K562 (cell line): ENCODE results near the gene NEURL1B. TPM values are rescaled to one million over a fixed set of nuclear protein-coding genes. Genes with fewer than 3 reads are reported as not detected.
A peak's percentile ranks its signal among the peaks of the same experiment; 100 is the strongest.

Experiments used
- ATAC-seq: fragments of 200-7000 bp; cut with Tn5 transposase; 3 replicates; pipeline ENCODE4 v1.9.1; 2020; ENCODE audit warnings: moderate library complexity
- BruUV-seq: library from RNA; stranded (reverse); fragments of 400-500 nt; replicated peaks from 2 replicates; lab custom pipeline; 2021; lab: Mats Ljungman, UMichigan
- CTCF ChIA-PET: fragments of 300-600 bp; formaldehyde crosslinking; extraction: SDS; loops from one replicate; lab custom pipeline; 2021; ENCODE audit warnings: low intra/inter-chr PET ratio; lab: Yijun Ruan, JAX
- POLR2A ChIA-PET: fragments of 300-600, 350-650 bp; sonication (Branson Sonifier 250); formaldehyde crosslinking; extraction: SDS; loops from one replicate; lab custom pipeline; 2021; ENCODE audit warnings: antibody characterized with exemption, inconsistent platforms; lab: Yijun Ruan, JAX
- DNase-seq, 4 experiments: peaks; one replicate each; pipeline versions ENCODE4 v3.0.0 to v3.0.0-alpha.2; 2011 to 2018; ENCODE audit warnings: low spot score in 3 of 4, mixed read lengths in 3 of 4; ENCODE audit errors: extremely low read depth in 1 of 4
- FAIRE-seq: peaks from 2 replicates; lab custom pipeline; 2011; peaks lifted over from hg19 to GRCh38; lab: Jason Lieb, UNC
- H2AFZ ChIP-seq: 2 replicates; pipeline ENCODE4 v1.6.0; 2011; ENCODE audit warnings: low read depth, low read length, control low read depth, inconsistent platforms
- H3K27ac ChIP-seq: fragments of 200-600 bp; 3 replicates; pipeline ENCODE4 v1.8.0; 2011; ENCODE audit warnings: low read depth, mild to moderate bottlenecking, control low read depth, inconsistent platforms, low read length, moderate library complexity, mixed read lengths; ENCODE audit errors: extremely low read depth
- H3K27me3 ChIP-seq, 2 experiments: fragments of 300-600 bp in 1 of 2; 2 replicates in 1 of 2; 3 replicates in 1 of 2; pipeline versions ENCODE4 v1.6.0 to v1.8.0; 2011; ENCODE audit warnings: inconsistent platforms in 2 of 2, low read length in 2 of 2, mild to moderate bottlenecking in 1 of 2, mixed read lengths in 1 of 2, moderate library complexity in 1 of 2; ENCODE audit not compliant: control insufficient read depth in 2 of 2, insufficient read depth in 2 of 2
- H3K36me3 ChIP-seq: fragments of 300-600 bp; 3 replicates; pipeline ENCODE4 v1.8.0; 2011; ENCODE audit warnings: mild to moderate bottlenecking, low read length, inconsistent platforms; ENCODE audit not compliant: control insufficient read depth, insufficient read depth
- H3K4me1 ChIP-seq, 2 experiments: fragments of 200-600 bp in 1 of 2; replicated peaks in 1 of 2; 2 replicates in 1 of 2; 3 replicates in 1 of 2; pipeline versions ENCODE4 v1.5.1 to v1.8.0; 2011; ENCODE audit warnings: inconsistent platforms in 2 of 2, low read length in 2 of 2, mild to moderate bottlenecking in 1 of 2, mixed read lengths in 1 of 2, moderate library complexity in 1 of 2; ENCODE audit not compliant: control insufficient read depth in 2 of 2, insufficient read depth in 2 of 2
- H3K4me2 ChIP-seq: 2 replicates; pipeline ENCODE4 v1.6.1; 2011; ENCODE audit warnings: low read length, control low read depth, inconsistent platforms, mixed read lengths; ENCODE audit not compliant: insufficient read depth
- H3K4me3 ChIP-seq: fragments of 200-600 bp; sonication (generic), shearing (Covaris generic); 2 replicates; pipeline ENCODE4 v1.5.1; 2016; ENCODE audit warnings: control low read depth, inconsistent platforms
- H3K79me2 ChIP-seq: fragments of 200-600 bp; 3 replicates; pipeline ENCODE4 v1.8.0; 2011; ENCODE audit warnings: low read length, inconsistent platforms; ENCODE audit not compliant: control insufficient read depth, insufficient read depth
- H3K9ac ChIP-seq, 2 experiments: 2 replicates each; pipeline versions ENCODE4 v1.6.0 to v1.6.1; 2011; ENCODE audit warnings: low read depth in 2 of 2, low read length in 2 of 2, control low read depth in 1 of 2, inconsistent platforms in 1 of 2, mild to moderate bottlenecking in 1 of 2, mixed read lengths in 1 of 2; ENCODE audit not compliant: insufficient read depth in 1 of 2
- H3K9me1 ChIP-seq: one replicate; pipeline ENCODE4 v1.6.0; 2011; ENCODE audit warnings: inconsistent platforms, mild to moderate bottlenecking, low read length, moderate library complexity; ENCODE audit not compliant: control insufficient read depth, insufficient read depth
- H3K9me3 ChIP-seq: replicated peaks from 2 replicates; pipeline ENCODE4 v1.5.1; 2011; ENCODE audit warnings: low read depth, low read length, inconsistent platforms; ENCODE audit not compliant: control insufficient read depth, insufficient read depth
- H4K20me1 ChIP-seq: replicated peaks from 2 replicates; pipeline ENCODE4 v1.6.1; 2011; ENCODE audit warnings: low read length, inconsistent platforms, mixed read lengths; ENCODE audit not compliant: control insufficient read depth, insufficient read depth
- ARID2 ChIP-seq: fragments of 450-650 bp; IDR thresholded peaks from 2 replicates; pipeline ENCODE4 v1.6.1; 2017; ENCODE audit warnings: antibody characterized with exemption, mild to moderate bottlenecking
- BMI1 ChIP-seq: fragments of 150-350 bp; IDR thresholded peaks from 2 replicates; pipeline ENCODE4 v1.6.1; 2014; ENCODE audit warnings: low read length
- FOXP1 ChIP-seq: sonication (generic); formaldehyde crosslinking; IDR thresholded peaks from 2 replicates; pipeline ENCODE4 v1.8.0; 2022; ENCODE audit warnings: mild to moderate bottlenecking, missing genetic modification reagents
- KLF16 ChIP-seq: IDR thresholded peaks from 2 replicates; pipeline ENCODE4 v1.6.1; 2016; ENCODE audit warnings: antibody characterized with exemption
- MAZ ChIP-seq, 2 experiments: fragments of 450-650 bp in 1 of 2; sonication (generic) in 1 of 2; formaldehyde crosslinking; IDR thresholded peaks in 1 of 2; conservative IDR thresholded peaks in 1 of 2; 2 replicates each; pipeline versions ENCODE4 v1.4.0 to v1.5.0; 2020; ENCODE audit warnings: mild to moderate bottlenecking in 1 of 2, missing genetic modification reagents in 1 of 2
- MEIS2 ChIP-seq: fragments of 450-650 bp; IDR thresholded peaks from 2 replicates; pipeline ENCODE4 v1.6.1; 2014; ENCODE audit warnings: mild to moderate bottlenecking; ENCODE audit not compliant: partially characterized antibody
- POLR2H ChIP-seq: IDR thresholded peaks from 2 replicates; pipeline ENCODE4 v1.6.1; 2016; ENCODE audit warnings: missing genetic modification characterization, low read depth, mild to moderate bottlenecking, control low read depth, missing compliant biosample characterization, moderate library complexity
- RAD21 ChIP-seq, 2 experiments: fragments of 250-450 bp in 1 of 2; fragments of 450-650 bp in 1 of 2; sonication (Bioruptor Pico) in 1 of 2; formaldehyde crosslinking in 1 of 2; IDR thresholded peaks in 1 of 2; conservative IDR thresholded peaks in 1 of 2; 2 replicates each; pipeline versions ENCODE4 v1.4.0 to v1.8.0; 2020 to 2022; ENCODE audit warnings: mild to moderate bottlenecking in 2 of 2, moderate library complexity in 1 of 2
- RB1 ChIP-seq: fragments of 450-650 bp; IDR thresholded peaks from 2 replicates; pipeline ENCODE4 v1.6.1; 2017; ENCODE audit warnings: low read depth, mild to moderate bottlenecking
- RCOR1 ChIP-seq, 2 experiments: IDR thresholded peaks; 2 replicates each; pipeline ENCODE4 v1.6.1; 2012; ENCODE audit warnings: low read depth in 2 of 2, low read length in 2 of 2, borderline replicate concordance in 1 of 2, improper control_type of control experiment in 1 of 2
- SAP30 ChIP-seq: fragments of 200-600 bp; sonication (generic); IDR thresholded peaks from 2 replicates; pipeline ENCODE4 v1.6.1; 2012; ENCODE audit warnings: borderline replicate concordance, low read depth, mild to moderate bottlenecking, moderate library complexity, low read length, control low read depth, inconsistent platforms; ENCODE audit not compliant: insufficient read depth, poor library complexity, severe bottlenecking
- TEAD1 ChIP-seq, 2 experiments: fragments of 450-650 bp in 1 of 2; sonication (generic) in 1 of 2; formaldehyde crosslinking; IDR thresholded peaks; 2 replicates each; pipeline versions ENCODE4 v1.4.0 to v1.8.0; 2020 to 2022; ENCODE audit warnings: mild to moderate bottlenecking in 2 of 2, missing genetic modification reagents in 1 of 2
- TOE1 ChIP-seq, 2 experiments: fragments of 450-650 bp in 1 of 2; sonication (generic) in 1 of 2; formaldehyde crosslinking in 1 of 2; IDR thresholded peaks; 2 replicates each; pipeline versions ENCODE4 v1.7.1 to v1.8.0; 2016 to 2022; ENCODE audit warnings: borderline replicate concordance in 2 of 2, mild to moderate bottlenecking in 2 of 2, antibody characterized with exemption in 1 of 2, inconsistent platforms in 1 of 2, low read depth in 1 of 2, missing genetic modification reagents in 1 of 2, moderate library complexity in 1 of 2
- ZKSCAN3 ChIP-seq: fragments of 250-450 bp; sonication (Bioruptor Pico); IDR thresholded peaks from 2 replicates; pipeline ENCODE4 v1.4.0; 2020
- ZNF354B ChIP-seq: fragments of 250-450 bp; sonication (Bioruptor Pico); IDR thresholded peaks from 2 replicates; pipeline ENCODE4 v1.4.0; 2020
- WGBS: fragments of 100-300 bp; shearing (Covaris generic); methylation state at CpG from one replicate; pipeline ENCODE4 v1.1.6; 2016; ENCODE audit warnings: low coverage, mixed read lengths; ENCODE audit not compliant: insufficient coverage; ENCODE audit errors: missing lambda C conversion rate; 5-methylcytosine and 5-hydroxymethylcytosine counted together
- in situ Hi-C: fragments of 300-500 bp; cut with MboI; formaldehyde crosslinking; loops from 4 replicates; pipeline ENCODE4 v1.15.0; 2018; ENCODE audit warnings: inconsistent platforms, mixed read lengths
- intact Hi-C: fragments of 100-400 bp; cut with micrococcal nuclease; formaldehyde crosslinking; loops from 2 replicates; pipeline ENCODE4 v1.14.2; 2022
- polyA plus RNA-seq, 8 experiments: library from polyadenylated mRNA; depleted of rRNA in 4 of 8; stranded (reverse) in 5 of 8; unstranded in 3 of 8; fragments of >200 nt; fragmentation: Nextera tagmentation in 2 of 8; fragmentation: Illumina TruSeq in 1 of 8; extraction: Ambion mirVana in 2 of 8; extraction: Trizol in 1 of 8; gene quantifications; 2 replicates each; pipeline versions ENCODE4 v1.2.1 to v1.2.3, GENCODE V29; 2011 to 2014; ENCODE audit warnings: inconsistent platforms in 1 of 8, missing spikeins in 1 of 8
- total RNA-seq, 7 experiments: library from RNA; depleted of rRNA in 6 of 7; stranded (reverse); fragments of >200 nt in 6 of 7; fragmentation: Illumina TruSeq in 2 of 7; extraction: Trizol in 2 of 7; gene quantifications; 2 replicates each; pipeline versions ENCODE4 v1.2.1 to v1.2.3, GENCODE V29; 2011 to 2021; ENCODE audit warnings: low replicate concordance in 1 of 7
- TF ChIP-seq, protein P1 (sequence below), 3 experiments: IDR thresholded peaks in 2 of 3; conservative IDR thresholded peaks in 1 of 3; 2 replicates each; pipeline ENCODE4 v1.5.1; 2011 to 2012; ENCODE audit warnings: low read length in 3 of 3, mild to moderate bottlenecking in 3 of 3, control low read depth in 2 of 3, improper control_type of control experiment in 1 of 3, inconsistent platforms in 1 of 3, low read depth in 1 of 3, mixed read lengths in 1 of 3, moderate library complexity in 1 of 3; ENCODE audit not compliant: insufficient read depth in 2 of 3
- TF ChIP-seq, protein P2 (sequence below): fragments of 450-650 bp; IDR thresholded peaks from 2 replicates; pipeline ENCODE4 v1.7.0; 2016; ENCODE audit warnings: borderline replicate concordance

NEURL1B gene
- total and polyA plus RNA-seq, 9 of the 15 experiments (the other 6 are each of a cell fraction or from before 2014, with no cell fraction given), result 0.04 TPM; not detected in 8

DNA sequence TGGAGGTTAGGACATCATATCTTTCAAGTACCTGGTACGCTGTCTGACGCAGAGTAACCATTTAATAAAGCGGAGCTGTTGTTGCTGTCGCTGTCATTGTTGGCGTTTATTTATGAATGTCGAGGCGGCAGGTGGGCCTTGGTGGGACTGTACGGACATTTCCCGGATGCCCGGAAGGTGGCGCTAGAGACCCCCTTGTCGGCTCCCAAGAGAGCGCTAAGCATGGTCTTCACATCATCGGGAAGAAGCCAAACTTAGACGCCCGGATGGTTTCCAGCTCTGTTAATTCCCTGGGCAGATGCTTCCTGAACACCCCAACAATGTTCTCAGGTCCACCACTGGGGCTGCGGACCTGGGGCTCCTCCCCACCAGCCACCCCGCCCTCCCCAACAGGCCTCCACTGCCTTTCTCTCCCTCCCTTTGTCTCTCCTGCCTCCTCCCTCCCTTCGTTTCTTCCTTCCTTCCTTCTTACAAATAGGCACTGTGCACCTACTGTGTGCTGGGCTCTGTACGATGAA is 75.8 kb downstream of the NEURL1B start:
- H3K4me2 ChIP-seq, result peak overlapping the region; percentile 57
- H3K9ac ChIP-seq, result no peak overlapping the region
- BruUV-seq, result no TSS peak
- H3K4me1 ChIP-seq, result peaks cover 2 to 6% of the 10 kb centered on the region in 2 experiments; a peak in 2 of 5 replicates
- H3K9me3 ChIP-seq, result no peaks in the 10 kb centered on the region
- H2AFZ ChIP-seq, result peak overlapping the region; percentile 66
- WGBS, result 2% methylated on average over 13 of the region's 20 CpGs
- POLR2A ChIA-PET, result interaction anchor here (0.6 to 0.8 kb wide), 2 partner anchors 53 to 562 kb away, joined by 3 read pairs; no protein-coding TSS in a partner anchor
- no peaks in the 10 kb centered on the region for H3K9me1 ChIP-seq
- H3K79me2 ChIP-seq, result no peaks in the 10 kb centered on the region
- ATAC-seq (peak; percentile 87), FAIRE-seq (peak; percentile 92), DNase-seq (peak; percentile 76 to 84 (median 80))
- H3K27ac ChIP-seq, result no peak overlapping the region
- H3K36me3 ChIP-seq, result no peaks in the 10 kb centered on the region
- peaks cover 0 to 22% of the 10 kb centered on the region in 2 experiments; a peak in 3 of 5 replicates for H3K27me3 ChIP-seq
- in situ Hi-C loops, result loop anchor here (5.0 to 25.0 kb wide), 3 partner anchors 185 to 1595 kb away; no protein-coding TSS in a partner anchor
- H3K4me3 ChIP-seq, result no peak overlapping the region
- no peaks in the 10 kb centered on the region for H4K20me1 ChIP-seq
- CTCF ChIA-PET, result interaction anchor here (0.8 to 5.8 kb wide), 6 partner anchors 10 to 223 kb away, joined by 3 to 54 read pairs (median 15); partner anchors contain the start of gene DUSP1
- intact Hi-C loops, result loop anchor here (1.0 to 5.0 kb wide), 3 partner anchors 55 to 186 kb away; no protein-coding TSS in a partner anchor
- peak; percentile 60 for TF ChIP-seq MEIS2
- peak; percentile 49; the same call in 1 of the 2 replicates for TF ChIP-seq ARID2
- no peak for TF ChIP-seq ZNF354B (CRISPR knock-in tag)
- TF ChIP-seq TOE1 (IDR thresholded peaks at IDR 0.05; ENCODE audit: borderline replicate concordance), result no peak
- no peak for TF ChIP-seq TOE1 (CRISPR knock-in tag; IDR thresholded peaks at IDR 0.05; ENCODE audit: borderline replicate concordance, low read depth)
- TF ChIP-seq FOXP1 (CRISPR knock-in tag), result 0 out of 2 replicates have a peak, but pooled peaks have one; percentile 17
- TF ChIP-seq TEAD1 (CRISPR knock-in tag; IDR thresholded peaks at IDR 0.05), result 0 out of 4 replicates have a peak, but pooled peaks of 1 of the 2 experiments have one; percentile 25
- no peak for TF ChIP-seq SAP30
- 0 out of 4 replicates have a peak, but pooled peaks of 1 of the 2 experiments have one; percentile 10 for TF ChIP-seq RCOR1 (IDR thresholded peaks at IDR 0.05; ENCODE audit: borderline replicate concordance in 1 of 2, low read depth in 2 of 2, low read length in 2 of 2)
- TF ChIP-seq, protein P1, sequence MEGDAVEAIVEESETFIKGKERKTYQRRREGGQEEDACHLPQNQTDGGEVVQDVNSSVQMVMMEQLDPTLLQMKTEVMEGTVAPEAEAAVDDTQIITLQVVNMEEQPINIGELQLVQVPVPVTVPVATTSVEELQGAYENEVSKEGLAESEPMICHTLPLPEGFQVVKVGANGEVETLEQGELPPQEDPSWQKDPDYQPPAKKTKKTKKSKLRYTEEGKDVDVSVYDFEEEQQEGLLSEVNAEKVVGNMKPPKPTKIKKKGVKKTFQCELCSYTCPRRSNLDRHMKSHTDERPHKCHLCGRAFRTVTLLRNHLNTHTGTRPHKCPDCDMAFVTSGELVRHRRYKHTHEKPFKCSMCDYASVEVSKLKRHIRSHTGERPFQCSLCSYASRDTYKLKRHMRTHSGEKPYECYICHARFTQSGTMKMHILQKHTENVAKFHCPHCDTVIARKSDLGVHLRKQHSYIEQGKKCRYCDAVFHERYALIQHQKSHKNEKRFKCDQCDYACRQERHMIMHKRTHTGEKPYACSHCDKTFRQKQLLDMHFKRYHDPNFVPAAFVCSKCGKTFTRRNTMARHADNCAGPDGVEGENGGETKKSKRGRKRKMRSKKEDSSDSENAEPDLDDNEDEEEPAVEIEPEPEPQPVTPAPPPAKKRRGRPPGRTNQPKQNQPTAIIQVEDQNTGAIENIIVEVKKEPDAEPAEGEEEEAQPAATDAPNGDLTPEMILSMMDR (IDR thresholded peaks at IDR 0.05 in 2 of 3, conservative IDR thresholded peaks at IDR 0.05 in 1 of 3; ENCODE audit: insufficient read depth in 2 of 3, low read depth in 1 of 3, low read length in 3 of 3), result peak; percentile 91 to 96 (median 92)
- TF ChIP-seq, protein P2, sequence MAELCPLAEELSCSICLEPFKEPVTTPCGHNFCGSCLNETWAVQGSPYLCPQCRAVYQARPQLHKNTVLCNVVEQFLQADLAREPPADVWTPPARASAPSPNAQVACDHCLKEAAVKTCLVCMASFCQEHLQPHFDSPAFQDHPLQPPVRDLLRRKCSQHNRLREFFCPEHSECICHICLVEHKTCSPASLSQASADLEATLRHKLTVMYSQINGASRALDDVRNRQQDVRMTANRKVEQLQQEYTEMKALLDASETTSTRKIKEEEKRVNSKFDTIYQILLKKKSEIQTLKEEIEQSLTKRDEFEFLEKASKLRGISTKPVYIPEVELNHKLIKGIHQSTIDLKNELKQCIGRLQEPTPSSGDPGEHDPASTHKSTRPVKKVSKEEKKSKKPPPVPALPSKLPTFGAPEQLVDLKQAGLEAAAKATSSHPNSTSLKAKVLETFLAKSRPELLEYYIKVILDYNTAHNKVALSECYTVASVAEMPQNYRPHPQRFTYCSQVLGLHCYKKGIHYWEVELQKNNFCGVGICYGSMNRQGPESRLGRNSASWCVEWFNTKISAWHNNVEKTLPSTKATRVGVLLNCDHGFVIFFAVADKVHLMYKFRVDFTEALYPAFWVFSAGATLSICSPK, result no peak
- peak in 1 of 2 experiments; percentile 39; a peak in 1 of 4 replicates for TF ChIP-seq MAZ (CRISPR knock-in tag; conservative IDR thresholded peaks at IDR 0.05 in 1 of 2, IDR thresholded peaks at IDR 0.05 in 1 of 2)
- TF ChIP-seq POLR2H (tag), result no peak
- TF ChIP-seq BMI1, result no peak
- TF ChIP-seq RB1, result peak; percentile 38; the same call in 1 of the 2 replicates
- TF ChIP-seq ZKSCAN3, result no peak
- TF ChIP-seq RAD21 (CRISPR knock-in tag; conservative IDR thresholded peaks at IDR 0.05 in 1 of 2, IDR thresholded peaks at IDR 0.05 in 1 of 2), result peak; percentile 93 to 95
- TF ChIP-seq KLF16, result 0 out of 2 replicates have a peak, but pooled peaks have one; percentile 7
